Endothelial cell of umbilical vein (primary cell): ENCODE measurements around the gene NEK7. TPM values are rescaled to one million over a fixed set of nuclear protein-coding genes. Genes with fewer than 3 reads are reported as not detected.

Experiments used
- BruUV-seq: library from RNA; stranded (reverse); fragments of 400-500 nt; replicated peaks from 2 replicates; lab custom pipeline; 2021; lab: Mats Ljungman, UMichigan
- CTCF ChIA-PET: fragments of 300-600, 350-600 bp; sonication (Branson Sonifier 250); formaldehyde crosslinking; loops from one replicate; lab custom pipeline; 2021; ENCODE audit warnings: antibody characterized with exemption, inconsistent platforms; lab: Charles Lee
- POLR2A ChIA-PET: fragments of 300-600, 350-600 bp; sonication (Branson Sonifier 250); formaldehyde crosslinking; loops from one replicate; lab custom pipeline; 2021; ENCODE audit warnings: antibody characterized with exemption, inconsistent platforms; lab: Charles Lee
- DNase-seq: peaks from one replicate; pipeline ENCODE4 v3.0.0-alpha.2; 2011; ENCODE audit warnings: low read depth, low spot score
- FAIRE-seq: peaks from 2 replicates; lab custom pipeline; 2011; peaks lifted over from hg19 to GRCh38; lab: Jason Lieb, UNC
- H2AFZ ChIP-seq: 2 replicates; pipeline ENCODE4 v1.6.0; 2012; ENCODE audit warnings: low read depth, low read length, control low read depth, inconsistent platforms
- H3K27ac ChIP-seq: 2 replicates; pipeline ENCODE4 v1.5.1; 2011; ENCODE audit warnings: low read depth, mild to moderate bottlenecking, control low read depth, low read length, moderate library complexity; ENCODE audit not compliant: insufficient read depth
- H3K27me3 ChIP-seq, 2 experiments: 2 replicates each; pipeline versions ENCODE4 v1.6.0 to v1.6.1; 2011; ENCODE audit warnings: low read length in 2 of 2, mixed read lengths in 1 of 2; ENCODE audit not compliant: control insufficient read depth in 2 of 2, insufficient read depth in 2 of 2
- H3K36me3 ChIP-seq, 2 experiments: 2 replicates in 1 of 2; 3 replicates in 1 of 2; pipeline ENCODE4 v1.5.1; 2011; ENCODE audit warnings: low read length in 2 of 2, mild to moderate bottlenecking in 1 of 2, moderate library complexity in 1 of 2; ENCODE audit not compliant: control insufficient read depth in 2 of 2, insufficient read depth in 2 of 2; ENCODE audit errors: extremely low read depth in 1 of 2
- H3K4me1 ChIP-seq: 3 replicates; pipeline ENCODE4 v1.5.1; 2011; ENCODE audit warnings: mild to moderate bottlenecking, low read length; ENCODE audit not compliant: control insufficient read depth, insufficient read depth; ENCODE audit errors: extremely low read depth
- H3K4me2 ChIP-seq: 2 replicates; pipeline ENCODE4 v1.6.1; 2011; ENCODE audit warnings: low read length, control low read depth, mixed read lengths; ENCODE audit not compliant: insufficient read depth
- H3K4me3 ChIP-seq, 3 experiments: fragments of 200-600 bp in 1 of 3; sonication (generic), shearing (Covaris generic) in 1 of 3; replicated peaks in 1 of 3; 2 replicates each; pipeline ENCODE4 v1.5.1; 2011 to 2016; ENCODE audit warnings: control low read depth in 3 of 3, low read length in 3 of 3, mild to moderate bottlenecking in 2 of 3, inconsistent platforms in 1 of 3, low read depth in 1 of 3, moderate library complexity in 1 of 3; ENCODE audit not compliant: insufficient read depth in 1 of 3
- H3K79me2 ChIP-seq: 2 replicates; pipeline ENCODE4 v1.6.0; 2012; ENCODE audit warnings: low read length, inconsistent platforms; ENCODE audit not compliant: control insufficient read depth, insufficient read depth
- H3K9ac ChIP-seq: replicated peaks from 2 replicates; pipeline ENCODE3; 2011; ENCODE audit warnings: low read length, control low read depth; ENCODE audit not compliant: insufficient read depth; ENCODE audit errors: extremely low read depth
- H3K9me1 ChIP-seq: replicated peaks from 3 replicates; pipeline ENCODE4 v1.6.0; 2011; ENCODE audit warnings: mild to moderate bottlenecking, low read length; ENCODE audit not compliant: control insufficient read depth, insufficient read depth; ENCODE audit errors: extremely low read depth
- H3K9me3 ChIP-seq: replicated peaks from 2 replicates; pipeline ENCODE4 v1.5.1; 2012; ENCODE audit warnings: low read length, inconsistent platforms; ENCODE audit not compliant: control insufficient read depth, insufficient read depth
- H4K20me1 ChIP-seq: replicated peaks from 2 replicates; pipeline ENCODE3; 2011; ENCODE audit warnings: mild to moderate bottlenecking, low read length; ENCODE audit not compliant: control insufficient read depth, insufficient read depth; ENCODE audit errors: extremely low read depth
- EZH2 ChIP-seq: IDR thresholded peaks from 2 replicates; pipeline ENCODE4 v1.6.1; 2012; ENCODE audit warnings: borderline replicate concordance, low read depth, mild to moderate bottlenecking, moderate library complexity, low read length, inconsistent platforms; ENCODE audit not compliant: severe bottlenecking
- FOS ChIP-seq: IDR thresholded peaks from 2 replicates; pipeline ENCODE4 v1.6.1; 2011; ENCODE audit warnings: mild to moderate bottlenecking, low read length, moderate library complexity, borderline replicate concordance; ENCODE audit not compliant: insufficient read depth
- GATA2 ChIP-seq: IDR thresholded peaks from 2 replicates; pipeline ENCODE4 v1.7.0; 2011; ENCODE audit warnings: low read depth, mild to moderate bottlenecking, moderate library complexity, mixed read lengths, low read length; ENCODE audit not compliant: insufficient read length, insufficient read depth
- JUN ChIP-seq: IDR thresholded peaks from 2 replicates; pipeline ENCODE4 v1.6.1; 2011; ENCODE audit warnings: borderline replicate concordance, low read depth; ENCODE audit not compliant: insufficient read length, insufficient read depth
- MYC ChIP-seq: IDR thresholded peaks from one replicate; pipeline ENCODE4 v1.6.1; 2011; ENCODE audit warnings: mild to moderate bottlenecking, low read depth, low read length
- POLR2A ChIP-seq: IDR thresholded peaks from 2 replicates; pipeline ENCODE4 v1.6.1; 2012; ENCODE audit warnings: low read depth, mild to moderate bottlenecking, control low read depth, low read length
- POLR2AphosphoS5 ChIP-seq: IDR thresholded peaks from 2 replicates; pipeline ENCODE4 v1.6.1; 2012; ENCODE audit warnings: low read depth, mild to moderate bottlenecking, control low read depth, low read length, moderate library complexity; ENCODE audit not compliant: insufficient read depth
- dilution Hi-C: fragments of 300-500 bp; cut with MboI; formaldehyde crosslinking; loops from one replicate; pipeline ENCODE4 v1.15.0; 2019; ENCODE audit warnings: low sequenced_read_pairs; ENCODE audit not compliant: extremely low pct_ligation_motif_present
- intact Hi-C: fragments of 100-400 bp; cut with micrococcal nuclease; formaldehyde crosslinking; loops from one replicate; pipeline ENCODE4 v1.10.0; 2022
- polyA plus RNA-seq, 4 experiments: library from polyadenylated mRNA; depleted of rRNA in 3 of 4; stranded (reverse) in 3 of 4; unstranded in 1 of 4; fragments of >200 nt; gene quantifications; 2 replicates each; pipeline versions ENCODE4 v1.2.1 to v1.2.3, GENCODE V29; 2011 to 2012; ENCODE audit warnings: missing spikeins in 1 of 4
- total RNA-seq: library from RNA; stranded (reverse); gene quantifications from 2 replicates; pipeline ENCODE4 v1.2.3, GENCODE V29; 2021
- TF ChIP-seq, protein P1 (sequence below): IDR thresholded peaks from 2 replicates; pipeline ENCODE4 v1.6.1; 2011; ENCODE audit not compliant: insufficient read depth, insufficient read length
- TF ChIP-seq, protein P2 (sequence below), 2 donors: IDR thresholded peaks; 1 replicate in 1 of 2; 2 replicates in 1 of 2; pipeline ENCODE4 v1.5.1; 2011; ENCODE audit warnings: low read length in 2 of 2, mild to moderate bottlenecking in 2 of 2, moderate library complexity in 2 of 2, control low read depth in 1 of 2, inconsistent platforms in 1 of 2, low read depth in 1 of 2; ENCODE audit not compliant: insufficient read depth in 1 of 2; ENCODE audit errors: extremely low read depth in 1 of 2

NEK7 gene
- total and polyA plus RNA-seq, 2 donors (not counting 3 experiments of a cell fraction or from before 2014, with no cell fraction given), result 22.6 to 45.7 TPM

DNA sequence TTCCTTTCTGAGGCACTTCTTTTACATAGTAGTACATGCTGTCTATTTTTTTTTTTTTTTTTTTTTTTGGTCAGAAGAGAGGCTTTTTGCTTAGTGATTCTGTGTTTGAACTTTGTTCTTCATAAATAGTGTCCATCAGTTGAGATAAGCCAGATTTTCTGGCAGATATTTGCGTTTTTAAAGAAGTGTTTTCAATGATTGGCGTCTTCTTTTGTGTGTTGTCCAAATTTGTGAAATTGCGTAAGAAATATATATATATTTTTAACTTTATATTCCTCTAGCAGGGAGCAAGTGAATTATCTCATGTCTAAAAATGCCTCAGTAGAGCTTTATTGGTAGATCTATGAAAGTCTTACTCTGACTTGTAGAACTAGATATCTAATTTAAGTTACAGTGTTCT is 28.3 kb downstream of the NEK7 start:
- ChIA-PET POLR2A (no interaction called here), CTCF (interaction anchor here (1.8 to 1.9 kb wide), 2 partner anchors 9 to 14 kb away, joined by 4 read pairs; no protein-coding TSS in a partner anchor)
- Histone ChIP-seq H3K4me2 (no peak overlapping the region), H2AFZ (no peak overlapping the region), H3K27ac (no peak overlapping the region), H3K4me3 (no peak overlapping the region), H3K4me1 (peaks cover 11% of the 10 kb centered on the region), H3K9me1 (no peaks in the 10 kb centered on the region), H3K9me3 (no peaks in the 10 kb centered on the region), H4K20me1 (peaks cover 29% of the 10 kb centered on the region), H3K79me2 (peaks cover 96% of the 10 kb centered on the region), H3K36me3 (no peaks in the 10 kb centered on the region), H3K27me3 (no peaks in the 10 kb centered on the region), H3K9ac (no peak overlapping the region)
- FAIRE-seq (no peak), DNase-seq (no peak)
- dilution Hi-C loops (no loop called here), intact Hi-C loops (no loop called here)
- no TSS peak for BruUV-seq
- TF ChIP-seq MYC (no peak), EZH2 (no peak), POLR2A (no peak), GATA2 (no peak), POLR2AphosphoS5 (no peak), FOS (no peak), JUN (no peak)
- TF ChIP-seq, protein P1, sequence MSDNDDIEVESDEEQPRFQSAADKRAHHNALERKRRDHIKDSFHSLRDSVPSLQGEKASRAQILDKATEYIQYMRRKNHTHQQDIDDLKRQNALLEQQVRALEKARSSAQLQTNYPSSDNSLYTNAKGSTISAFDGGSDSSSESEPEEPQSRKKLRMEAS, result no peak
- TF ChIP-seq, protein P2, sequence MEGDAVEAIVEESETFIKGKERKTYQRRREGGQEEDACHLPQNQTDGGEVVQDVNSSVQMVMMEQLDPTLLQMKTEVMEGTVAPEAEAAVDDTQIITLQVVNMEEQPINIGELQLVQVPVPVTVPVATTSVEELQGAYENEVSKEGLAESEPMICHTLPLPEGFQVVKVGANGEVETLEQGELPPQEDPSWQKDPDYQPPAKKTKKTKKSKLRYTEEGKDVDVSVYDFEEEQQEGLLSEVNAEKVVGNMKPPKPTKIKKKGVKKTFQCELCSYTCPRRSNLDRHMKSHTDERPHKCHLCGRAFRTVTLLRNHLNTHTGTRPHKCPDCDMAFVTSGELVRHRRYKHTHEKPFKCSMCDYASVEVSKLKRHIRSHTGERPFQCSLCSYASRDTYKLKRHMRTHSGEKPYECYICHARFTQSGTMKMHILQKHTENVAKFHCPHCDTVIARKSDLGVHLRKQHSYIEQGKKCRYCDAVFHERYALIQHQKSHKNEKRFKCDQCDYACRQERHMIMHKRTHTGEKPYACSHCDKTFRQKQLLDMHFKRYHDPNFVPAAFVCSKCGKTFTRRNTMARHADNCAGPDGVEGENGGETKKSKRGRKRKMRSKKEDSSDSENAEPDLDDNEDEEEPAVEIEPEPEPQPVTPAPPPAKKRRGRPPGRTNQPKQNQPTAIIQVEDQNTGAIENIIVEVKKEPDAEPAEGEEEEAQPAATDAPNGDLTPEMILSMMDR (IDR thresholded peaks at IDR 0.05; ENCODE audit: extremely low read depth in 1 of 2, insufficient read depth in 1 of 2, low read depth in 1 of 2, low read length in 2 of 2), result no peak
